ENCODE data around the gene GATM.

DNA sequence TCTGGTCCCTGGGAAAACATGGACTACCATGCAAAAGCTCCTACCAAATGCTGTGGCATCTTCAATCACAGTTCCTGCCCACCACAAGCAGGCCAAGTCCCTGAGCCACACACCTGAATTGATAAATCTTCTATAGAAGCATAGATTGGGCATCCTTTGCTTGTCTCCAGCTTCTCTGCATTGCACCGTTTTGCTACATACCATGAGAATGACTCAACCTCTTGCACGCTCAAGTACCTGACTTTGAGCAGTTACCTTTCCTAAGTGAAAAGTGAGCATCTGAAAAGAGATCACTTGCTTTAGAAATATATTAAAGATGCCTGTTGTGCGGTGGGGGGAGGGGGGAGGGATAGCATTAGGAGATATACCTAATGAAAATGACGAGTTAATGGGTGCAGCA lies 31.3 kb downstream of the GATM start:
- no peak for TF ChIP-seq CTCF (IDR thresholded peaks at IDR 0.05)
- TF ChIP-seq POLR2A (IDR thresholded peaks at IDR 0.05): no peak

All from esophagus squamous epithelium (tissue), 4 donors.